GM06990 (cell line): ENCODE results near the gene ENTPD8.
A peak's percentile ranks its signal among the peaks of the same experiment; 100 is the strongest.

Experiments used
- DNase-seq: peaks from one replicate; pipeline ENCODE4 v3.0.0-alpha.2; 2011; ENCODE audit not compliant: insufficient read length; ENCODE audit errors: extremely low read depth
- H3K27me3 ChIP-seq: replicated peaks from 2 replicates; pipeline ENCODE4 v1.6.0; 2011; ENCODE audit warnings: low read length; ENCODE audit not compliant: control insufficient read depth, insufficient read depth
- H3K36me3 ChIP-seq: 2 replicates; pipeline ENCODE4 v1.5.1; 2011; ENCODE audit warnings: low read length; ENCODE audit not compliant: control insufficient read depth, insufficient read depth
- H3K4me3 ChIP-seq: replicated peaks from 2 replicates; pipeline ENCODE4 v1.5.1; 2011; ENCODE audit warnings: low read depth, mild to moderate bottlenecking, control low read depth, low read length
- CTCF ChIP-seq: IDR thresholded peaks from 2 replicates; pipeline ENCODE4 v1.5.1; 2011; ENCODE audit warnings: low read length, control low read depth, mild to moderate bottlenecking, inconsistent platforms; ENCODE audit not compliant: insufficient read depth, poor library complexity, severe bottlenecking

Gene ENTPD8

DNA sequence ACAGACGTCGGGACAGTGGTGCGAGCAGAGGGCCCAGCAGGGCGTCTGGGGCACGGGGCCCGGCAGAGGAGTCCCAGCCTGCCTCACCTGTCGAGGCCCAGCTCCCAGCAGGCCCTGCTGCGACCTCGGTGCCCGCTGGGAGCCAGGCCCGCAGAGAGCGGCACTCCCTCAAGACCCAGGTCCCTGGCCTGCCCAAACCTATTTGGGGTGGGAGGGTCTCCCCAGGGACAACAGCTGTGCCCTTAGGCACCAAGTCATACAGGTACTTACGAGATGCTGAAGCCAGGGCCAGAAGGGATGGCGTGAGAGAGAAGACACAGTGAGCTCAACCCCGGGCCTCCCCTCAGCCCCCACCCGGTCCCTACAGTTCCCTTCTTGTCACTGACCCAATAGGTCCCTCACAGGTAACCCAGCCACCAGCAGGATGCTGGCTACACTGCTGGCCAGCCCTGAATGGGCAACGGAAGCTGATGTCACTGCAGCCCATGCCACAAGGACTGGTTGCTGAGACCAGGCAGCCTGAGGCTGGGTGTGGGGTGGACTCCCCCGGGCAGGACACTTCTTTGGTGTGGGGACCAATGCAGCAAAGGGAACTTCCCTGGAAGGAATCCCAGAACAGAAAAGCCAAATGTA is 14.3 kb upstream of the ENTPD8 start:
- H3K27me3 ChIP-seq = no peaks in the 10 kb centered on the region
- no peak overlapping the region for H3K4me3 ChIP-seq
- DNase-seq = peak; percentile 57
- H3K36me3 ChIP-seq = peaks cover 10% of the 10 kb centered on the region
- no peak for TF ChIP-seq CTCF

DNA sequence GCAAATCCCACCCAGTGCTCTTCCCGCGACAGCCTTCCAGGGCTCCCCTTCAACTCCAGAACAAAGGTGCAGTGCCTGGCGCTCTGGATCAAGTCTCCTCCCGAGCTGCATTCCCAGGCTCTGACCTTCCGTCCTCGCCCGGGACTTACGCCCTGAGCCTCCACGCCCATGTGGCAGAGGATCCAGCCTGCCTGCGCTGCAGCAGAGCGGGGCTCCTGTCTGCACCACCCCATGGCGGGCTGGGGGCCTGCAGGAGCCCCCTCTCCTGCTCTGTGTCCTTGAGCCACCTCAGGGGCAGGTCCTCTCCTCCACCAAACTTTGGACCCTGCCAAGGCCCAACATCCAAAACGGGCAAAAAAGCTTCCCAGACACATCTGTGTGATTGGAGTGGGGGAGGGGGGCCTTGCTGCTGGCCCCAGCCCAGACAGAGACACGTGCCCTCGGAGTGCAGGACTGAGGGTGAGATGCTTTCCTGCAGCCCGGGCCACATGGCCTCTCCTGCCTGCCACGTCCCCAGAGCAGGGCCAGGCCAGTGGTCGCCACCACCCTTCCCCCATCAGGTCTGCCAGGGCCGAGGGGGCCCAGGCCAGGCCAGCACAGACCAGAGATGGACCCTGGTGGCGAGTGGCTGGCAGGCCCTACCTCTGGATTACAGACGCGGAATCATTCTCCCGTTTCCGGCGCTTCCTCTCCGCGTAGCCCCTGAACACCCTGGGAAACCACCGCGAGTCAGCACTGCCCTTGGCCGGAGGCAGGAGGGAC is 13.6 kb upstream of the ENTPD8 start:
- Histone ChIP-seq H3K4me3 (peak overlapping the region; percentile 58), H3K27me3 (no peaks in the 10 kb centered on the region), H3K36me3 (peaks cover 10% of the 10 kb centered on the region)
- DNase-seq = peak; percentile 33
- no peak for TF ChIP-seq CTCF

DNA sequence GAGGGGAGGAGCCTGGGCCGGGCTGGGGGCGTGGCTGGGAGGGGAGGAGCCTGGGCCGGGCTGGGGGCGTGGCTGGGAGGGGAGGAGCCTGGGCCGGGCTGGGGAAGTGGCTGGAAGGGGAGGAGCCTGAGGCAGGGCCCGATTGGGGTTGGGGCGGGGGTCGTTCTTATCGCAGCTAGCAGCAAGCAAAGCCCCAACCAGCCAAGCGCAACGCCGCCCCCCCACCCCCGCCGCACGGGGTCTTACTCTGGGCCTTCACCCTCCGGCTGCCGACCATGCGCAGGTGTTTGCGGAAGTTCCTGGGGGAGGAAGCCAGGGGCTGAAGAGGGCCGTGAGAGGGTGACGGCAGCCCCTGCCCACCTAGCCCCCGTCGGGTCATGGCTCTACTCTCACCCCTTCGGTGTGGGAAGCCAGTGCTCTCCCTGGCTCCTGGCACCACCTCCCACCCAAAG is 13.0 kb upstream of the ENTPD8 start:
- Histone ChIP-seq H3K4me3 (peak overlapping the region; percentile 58), H3K36me3 (peaks cover 10% of the 10 kb centered on the region), H3K27me3 (no peaks in the 10 kb centered on the region)
- peak; percentile 73 for DNase-seq
- TF ChIP-seq CTCF = no peak

DNA sequence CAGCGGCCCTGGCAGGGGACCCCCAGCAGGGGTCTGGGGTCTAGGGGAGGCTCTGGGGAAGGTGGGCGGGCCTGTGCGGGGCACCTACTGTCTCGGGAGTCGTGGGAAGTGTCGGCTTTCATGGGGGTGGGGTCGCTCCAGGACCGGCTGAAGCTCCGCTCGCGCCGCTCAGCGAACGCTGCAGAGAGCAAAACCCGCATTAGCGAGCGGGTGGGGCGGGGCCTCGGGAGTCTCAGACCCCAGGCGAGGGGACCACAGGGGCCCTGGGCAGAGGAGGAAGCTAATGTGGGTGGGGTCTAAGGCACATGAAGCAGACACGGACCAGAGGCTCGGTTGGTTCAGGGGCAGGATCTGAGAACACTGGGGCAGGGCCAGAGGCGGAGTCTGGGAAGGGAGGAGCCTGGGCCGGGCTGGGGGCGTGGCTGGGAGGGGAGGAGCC is 12.5 kb upstream of the ENTPD8 start:
- Histone ChIP-seq H3K36me3 (peaks cover 10% of the 10 kb centered on the region), H3K4me3 (no peak overlapping the region), H3K27me3 (no peaks in the 10 kb centered on the region)
- DNase-seq = peak; percentile 61
- no peak for TF ChIP-seq CTCF

DNA sequence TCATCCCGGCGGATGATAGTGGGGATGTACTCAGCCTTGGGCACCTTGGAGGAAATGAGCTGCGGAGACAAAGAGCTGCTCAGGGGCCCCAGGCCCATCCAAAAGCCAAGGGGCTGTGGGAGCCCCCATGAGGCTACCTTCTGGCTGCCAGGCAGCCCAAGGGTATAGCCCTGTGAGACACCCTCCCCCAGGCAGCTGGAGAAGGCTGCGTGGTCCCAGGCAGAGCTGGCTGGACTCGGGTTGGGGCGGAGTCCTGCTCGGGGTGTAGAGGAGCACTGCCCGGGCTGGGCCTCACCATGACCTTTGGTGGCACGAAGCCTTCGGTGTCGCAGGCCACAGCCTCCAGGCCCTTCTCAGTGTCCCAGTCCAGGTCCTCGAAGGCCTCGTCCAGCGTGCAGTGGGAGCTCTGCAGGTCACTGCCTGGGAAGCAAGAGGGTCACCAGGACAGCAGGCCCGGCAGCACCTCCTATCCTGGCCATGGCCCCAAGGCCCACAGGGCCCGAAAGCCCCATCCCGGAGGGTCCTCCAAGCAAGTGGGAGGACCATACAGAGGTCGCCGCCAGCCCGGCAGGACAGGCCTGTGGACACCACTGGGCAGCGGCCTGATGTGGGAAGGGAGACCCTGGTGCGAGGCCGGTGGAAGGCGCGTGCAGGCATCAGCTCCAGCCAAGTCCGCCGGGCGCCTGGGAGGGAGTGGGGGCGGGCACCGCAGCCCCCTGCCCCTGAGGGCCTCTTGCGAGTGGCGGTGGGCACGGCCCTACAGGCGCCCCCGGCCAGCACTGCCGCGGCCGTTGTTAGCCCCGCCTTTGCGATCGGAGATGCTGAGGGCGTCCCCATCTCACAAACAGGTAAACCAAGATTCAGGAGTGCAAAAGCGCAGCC is 11.8 kb upstream of the ENTPD8 start:
- no peak for TF ChIP-seq CTCF
- Histone ChIP-seq H3K4me3 (no peak overlapping the region), H3K36me3 (peaks cover 10% of the 10 kb centered on the region), H3K27me3 (no peaks in the 10 kb centered on the region)
- peak; percentile 24 for DNase-seq
